ENCODE measurements around the gene BCL11B. TPM values are rescaled to one million over a fixed set of nuclear protein-coding genes. Genes with fewer than 3 reads are reported as not detected.
"Not testable (repeated sequence)": the region's sequence is repeated elsewhere in the genome, so short reads cannot be mapped to it uniquely, and the experiment has no call there.

The BCL11B gene
- total RNA-seq, 2 donors from 2014 or later = 54.4 to 58.0 TPM

GRCh38 chr14:99195602-99196309 lies 76.2 kb downstream of the BCL11B start:
- Mint-ChIP-seq H3K36me3 (ENCODE audit: insufficient read depth in 2 of 2) (peaks cover 6 to 16% of the 10 kb centered on the region in 2 donors), H3K4me1 (ENCODE audit: low read depth) (peaks cover 98% of the 10 kb centered on the region), H3K9me3 (no peaks in the 10 kb centered on the region), H3K27ac (peak overlapping the region; percentile 96), H3K27me3 (ENCODE audit: low read depth) (no peaks in the 10 kb centered on the region), H3K4me3 (peak overlapping the region; percentile 72 to 98)
- ATAC-seq (replicated peaks in 1 of 2) (peak in 1 of 2 donors; percentile 20), DNase-seq (no peak)

GRCh38 chr14:99194736-99195135 lies 77.3 kb downstream of the BCL11B start:
- H3K27ac Mint-ChIP-seq = peak overlapping the region; percentile 96
- H3K27me3 Mint-ChIP-seq (ENCODE audit: low read depth) = no peaks in the 10 kb centered on the region
- H3K4me3 Mint-ChIP-seq = peak overlapping the region; percentile 72 to 98
- H3K9me3 Mint-ChIP-seq = no peaks in the 10 kb centered on the region
- ATAC-seq (replicated peaks in 1 of 2) (no peak), DNase-seq (no peak)
- peaks cover 98% of the 10 kb centered on the region for H3K4me1 Mint-ChIP-seq (ENCODE audit: low read depth)
- H3K36me3 Mint-ChIP-seq (ENCODE audit: insufficient read depth in 2 of 2) = peaks cover 6 to 16% of the 10 kb centered on the region in 2 donors

GRCh38 chr14:99194136-99194535 lies 77.9 kb downstream of the BCL11B start:
- ATAC-seq (replicated peaks in 1 of 2) (no peak), DNase-seq (no peak)
- Mint-ChIP-seq H3K4me1 (ENCODE audit: low read depth) (peaks cover 98% of the 10 kb centered on the region), H3K27me3 (ENCODE audit: low read depth) (no peaks in the 10 kb centered on the region), H3K27ac (peak overlapping the region; percentile 96), H3K9me3 (no peaks in the 10 kb centered on the region), H3K36me3 (ENCODE audit: insufficient read depth in 2 of 2) (peaks cover 6 to 15% of the 10 kb centered on the region in 2 donors), H3K4me3 (peak overlapping the region; percentile 98 to 100)

GRCh38 chr14:99192830-99193229 lies 79.2 kb downstream of the BCL11B start:
- DNase-seq (peak in 1 of 2 donors; percentile 50), ATAC-seq (replicated peaks in 1 of 2) (peak in 1 of 2 donors; percentile 14)
- H3K27ac Mint-ChIP-seq = peak overlapping the region; percentile 96
- H3K36me3 Mint-ChIP-seq (ENCODE audit: insufficient read depth in 2 of 2) = peaks cover 4 to 9% of the 10 kb centered on the region in 2 donors
- H3K4me1 Mint-ChIP-seq (ENCODE audit: low read depth) = peaks cover 95% of the 10 kb centered on the region
- H3K4me3 Mint-ChIP-seq = peak overlapping the region; percentile 98 to 100
- H3K27me3 Mint-ChIP-seq (ENCODE audit: low read depth) = no peaks in the 10 kb centered on the region
- H3K9me3 Mint-ChIP-seq = no peaks in the 10 kb centered on the region

GRCh38 chr14:99192028-99192621 lies 79.9 kb downstream of the BCL11B start:
- peak overlapping the region; percentile 96 for H3K27ac Mint-ChIP-seq
- H3K4me1 Mint-ChIP-seq (ENCODE audit: low read depth) = peaks cover 95% of the 10 kb centered on the region
- H3K4me3 Mint-ChIP-seq = peak overlapping the region; percentile 98 to 100
- DNase-seq (no peak), ATAC-seq (replicated peaks in 1 of 2) (peak in 1 of 2 donors; percentile 8)
- H3K27me3 Mint-ChIP-seq (ENCODE audit: low read depth) = no peaks in the 10 kb centered on the region
- no peaks in the 10 kb centered on the region for H3K9me3 Mint-ChIP-seq
- H3K36me3 Mint-ChIP-seq (ENCODE audit: insufficient read depth in 2 of 2) = peaks cover 3 to 4% of the 10 kb centered on the region in 2 donors

- H3K4me1 Mint-ChIP-seq (ENCODE audit: low read depth) = peaks cover 95% of the 10 kb centered on the region
- DNase-seq = no peak
- no peaks in the 10 kb centered on the region for H3K9me3 Mint-ChIP-seq
- peaks cover 3 to 4% of the 10 kb centered on the region in 2 donors for H3K36me3 Mint-ChIP-seq (ENCODE audit: insufficient read depth in 2 of 2)
- peak overlapping the region; percentile 98 to 100 for H3K4me3 Mint-ChIP-seq
- no peaks in the 10 kb centered on the region for H3K27me3 Mint-ChIP-seq (ENCODE audit: low read depth)
- peak overlapping the region; percentile 100 for H3K27ac Mint-ChIP-seq
- no peak for ATAC-seq (replicated peaks in 1 of 2)
Observed at GRCh38 chr14:99191395-99192027, 80.5 kb downstream of the BCL11B start.

GRCh38 chr14:99190696-99191394 lies 81.2 kb downstream of the BCL11B start:
- Mint-ChIP-seq H3K27ac (peak overlapping the region; percentile 100), H3K4me3 (peak overlapping the region; percentile 98 to 100), H3K4me1 (ENCODE audit: low read depth) (peaks cover 95% of the 10 kb centered on the region), H3K27me3 (ENCODE audit: low read depth) (no peaks in the 10 kb centered on the region), H3K9me3 (no peaks in the 10 kb centered on the region), H3K36me3 (ENCODE audit: insufficient read depth in 2 of 2) (peaks cover 4% of the 10 kb centered on the region in 2 donors)
- ATAC-seq (replicated peaks in 1 of 2) (no peak), DNase-seq (no peak)

GRCh38 chr14:99189201-99189801 lies 82.7 kb downstream of the BCL11B start:
- H3K27ac Mint-ChIP-seq = peak overlapping the region; percentile 98
- H3K36me3 Mint-ChIP-seq (ENCODE audit: insufficient read depth in 2 of 2) = peaks cover 4 to 6% of the 10 kb centered on the region in 2 donors
- H3K4me3 Mint-ChIP-seq = peak overlapping the region; percentile 96 to 98
- peak; percentile 36 to 44 for ATAC-seq (replicated peaks in 1 of 2)
- peaks cover 95% of the 10 kb centered on the region for H3K4me1 Mint-ChIP-seq (ENCODE audit: low read depth)
- DNase-seq = peak; percentile 67
- no peaks in the 10 kb centered on the region for H3K9me3 Mint-ChIP-seq
- no peaks in the 10 kb centered on the region for H3K27me3 Mint-ChIP-seq (ENCODE audit: low read depth)

- H3K27me3 Mint-ChIP-seq (ENCODE audit: low read depth) = no peaks in the 10 kb centered on the region
- peaks cover 6 to 8% of the 10 kb centered on the region in 2 donors for H3K36me3 Mint-ChIP-seq (ENCODE audit: insufficient read depth in 2 of 2)
- H3K27ac Mint-ChIP-seq = peak overlapping the region; percentile 98
Observed at GRCh38 chr14:99188731-99189191, 83.2 kb downstream of the BCL11B start.

GRCh38 chr14:99187858-99188257 lies 84.1 kb downstream of the BCL11B start:
- H3K4me1 Mint-ChIP-seq (ENCODE audit: low read depth) = peaks cover 95% of the 10 kb centered on the region
- peak; percentile 50 to 53 for ATAC-seq (replicated peaks in 1 of 2)

More at GRCh38 chr14:99188731-99189191, 83.2 kb downstream of the BCL11B start:
- peak; percentile 57 to 76 for DNase-seq
- H3K4me3 Mint-ChIP-seq = peak overlapping the region; percentile 96 to 98
- H3K9me3 Mint-ChIP-seq = no peaks in the 10 kb centered on the region
- ATAC-seq (replicated peaks in 1 of 2) = peak; percentile 26 to 45
- peaks cover 95% of the 10 kb centered on the region for H3K4me1 Mint-ChIP-seq (ENCODE audit: low read depth)

GRCh38 chr14:99186956-99187690 lies 84.9 kb downstream of the BCL11B start:
- peaks cover 96% of the 10 kb centered on the region for H3K4me1 Mint-ChIP-seq (ENCODE audit: low read depth)
- no peaks in the 10 kb centered on the region for H3K27me3 Mint-ChIP-seq (ENCODE audit: low read depth)

More at GRCh38 chr14:99187858-99188257, 84.1 kb downstream of the BCL11B start:
- Mint-ChIP-seq H3K27me3 (ENCODE audit: low read depth) (no peaks in the 10 kb centered on the region), H3K36me3 (ENCODE audit: insufficient read depth in 2 of 2) (peaks cover 6 to 14% of the 10 kb centered on the region in 2 donors), H3K4me3 (peak overlapping the region; percentile 82 to 98), H3K9me3 (no peaks in the 10 kb centered on the region), H3K27ac (peak overlapping the region; percentile 77)
- DNase-seq = peak; percentile 44 to 49

GRCh38 chr14:99186336-99186735 lies 85.7 kb downstream of the BCL11B start:
- peaks cover 3 to 21% of the 10 kb centered on the region in 2 donors for H3K36me3 Mint-ChIP-seq (ENCODE audit: insufficient read depth in 2 of 2)
- not testable (repeated sequence) for DNase-seq

More at GRCh38 chr14:99186956-99187690, 84.9 kb downstream of the BCL11B start:
- Mint-ChIP-seq H3K36me3 (ENCODE audit: insufficient read depth in 2 of 2) (peaks cover 3 to 14% of the 10 kb centered on the region in 2 donors), H3K4me3 (peak overlapping the region; percentile 82 to 98), H3K9me3 (no peaks in the 10 kb centered on the region), H3K27ac (peak overlapping the region; percentile 77)
- ATAC-seq (replicated peaks in 1 of 2) (no peak), DNase-seq (no peak)

More at GRCh38 chr14:99186336-99186735, 85.7 kb downstream of the BCL11B start:
- Mint-ChIP-seq H3K4me3 (peak overlapping the region; percentile 82 to 98), H3K27ac (peak overlapping the region; percentile 77), H3K4me1 (ENCODE audit: low read depth) (peaks cover 96% of the 10 kb centered on the region)
- H3K9me3 Mint-ChIP-seq; H3K27me3 Mint-ChIP-seq (ENCODE audit: low read depth); ATAC-seq (replicated peaks in 1 of 2): not testable (repeated sequence)

Data from activated T-cell treated with anti-CD3 and anti-CD28 coated beads, Interleukin-2, amount 50 U/mL, for 72 hours (primary cell).